Neutrophil (primary cell): Measurements from ENCODE around the gene GYPC.

ENCODE experiments used
- H3K27ac ChIP-seq: fragments of 200-600 bp; sonication (generic); 2 replicates; pipeline ENCODE4 v1.5.1; 2016; ENCODE audit warnings: mild to moderate bottlenecking, moderate library complexity
- H3K27me3 ChIP-seq: fragments of 200-600 bp; sonication (generic); 2 replicates; pipeline ENCODE4 v1.6.0; 2016; ENCODE audit warnings: mild to moderate bottlenecking
- H3K36me3 ChIP-seq: fragments of 200-600 bp; sonication (generic); 2 replicates; pipeline ENCODE4 v1.5.1; 2017
- H3K4me1 ChIP-seq, 2 experiments: fragments of 200-600 bp in 1 of 2; sonication (generic) in 1 of 2; 1 replicate in 1 of 2; 2 replicates in 1 of 2; pipeline versions ENCODE4 v1.5.1 to v1.6.1; 2013 to 2016; ENCODE audit warnings: low read depth in 1 of 2, low read length in 1 of 2, mild to moderate bottlenecking in 1 of 2, moderate library complexity in 1 of 2; ENCODE audit not compliant: control insufficient read depth in 1 of 2, insufficient read depth in 1 of 2
- H3K4me3 ChIP-seq, 2 experiments: fragments of 200-600 bp in 1 of 2; sonication (generic) in 1 of 2; 1 replicate in 1 of 2; 2 replicates in 1 of 2; pipeline ENCODE4 v1.5.1; 2013 to 2016; ENCODE audit warnings: low read depth in 1 of 2, low read length in 1 of 2, mild to moderate bottlenecking in 1 of 2, moderate library complexity in 1 of 2
- H3K9me3 ChIP-seq: fragments of 200-600 bp; sonication (generic); 2 replicates; pipeline ENCODE4 v1.5.1; 2016
- CTCF ChIP-seq: fragments of 200-600 bp; sonication (generic); IDR thresholded peaks from 2 replicates; pipeline ENCODE4 v1.5.1; 2016; ENCODE audit warnings: antibody characterized with exemption

GYPC gene

GRCh38 chr2:126678269-126679065 is 22.5 kb downstream of the GYPC start:
- H3K4me1 ChIP-seq: peaks cover 41 to 62% of the 10 kb centered on the region in 2 experiments
- H3K36me3 ChIP-seq: no peaks in the 10 kb centered on the region

GRCh38 chr2:126679094-126679713 is 23.2 kb downstream of the GYPC start:
- Histone ChIP-seq H3K4me1 (peaks cover 41 to 62% of the 10 kb centered on the region in 2 experiments), H3K36me3 (peaks cover 6% of the 10 kb centered on the region), H3K27me3 (no peaks in the 10 kb centered on the region), H3K4me3 (no peak overlapping the region), H3K9me3 (no peaks in the 10 kb centered on the region), H3K27ac (peak overlapping the region; percentile 33)
- no peak for TF ChIP-seq CTCF

More at GRCh38 chr2:126678269-126679065, 22.5 kb downstream of the GYPC start:
- Histone ChIP-seq H3K27me3 (no peaks in the 10 kb centered on the region), H3K4me3 (no peak overlapping the region), H3K9me3 (no peaks in the 10 kb centered on the region), H3K27ac (peak overlapping the region; percentile 33)
- no peak for TF ChIP-seq CTCF

GRCh38 chr2:126681505-126681904 is 25.5 kb downstream of the GYPC start:
- Histone ChIP-seq H3K4me1 (peaks cover 36 to 51% of the 10 kb centered on the region in 2 experiments), H3K27me3 (no peaks in the 10 kb centered on the region), H3K27ac (peak overlapping the region; percentile 52), H3K36me3 (peaks cover 13% of the 10 kb centered on the region), H3K4me3 (no peak overlapping the region), H3K9me3 (no peaks in the 10 kb centered on the region)
- no peak for TF ChIP-seq CTCF

- no peak overlapping the region for H3K4me3 ChIP-seq
- no peaks in the 10 kb centered on the region for H3K27me3 ChIP-seq
- H3K9me3 ChIP-seq: no peaks in the 10 kb centered on the region
- peaks cover 22 to 28% of the 10 kb centered on the region in 2 experiments for H3K4me1 ChIP-seq
- H3K27ac ChIP-seq: no peak overlapping the region
- peaks cover 13% of the 10 kb centered on the region for H3K36me3 ChIP-seq
- TF ChIP-seq CTCF: no peak
These were observed 29.7 kb downstream of the GYPC start for GRCh38 chr2:126685629-126686028.

GRCh38 chr2:126686286-126686685 is 30.3 kb downstream of the GYPC start:
- Histone ChIP-seq H3K4me3 (no peak overlapping the region), H3K27me3 (no peaks in the 10 kb centered on the region), H3K27ac (no peak overlapping the region), H3K9me3 (no peaks in the 10 kb centered on the region), H3K4me1 (peaks cover 15 to 21% of the 10 kb centered on the region in 2 experiments), H3K36me3 (peaks cover 16% of the 10 kb centered on the region)
- no peak for TF ChIP-seq CTCF
